Measurements from ENCODE around the gene ZNF132. TPM values are rescaled to one million over a fixed set of nuclear protein-coding genes. Genes with fewer than 3 reads are reported as not detected.
"Not testable (repeated sequence)": the region's sequence is repeated elsewhere in the genome, so short reads cannot be mapped to it uniquely, and the experiment has no call there.

The ZNF132 gene
- total RNA-seq, 1 experiment from 2014 or later: not detected

GRCh38 chr19:58407658-58408151 lies 32.2 kb downstream of the ZNF132 start:
- Mint-ChIP-seq H3K36me3 (ENCODE audit: insufficient read depth, unreplicated experiment) (peaks cover 35% of the 10 kb centered on the region), H3K9me3 (ENCODE audit: low read depth, unreplicated experiment) (no peaks in the 10 kb centered on the region), H3K4me1 (ENCODE audit: low read depth, unreplicated experiment) (peaks cover 36% of the 10 kb centered on the region), H3K27me3 (ENCODE audit: unreplicated experiment) (no peaks in the 10 kb centered on the region), H3K27ac (ENCODE audit: unreplicated experiment) (peak overlapping the region; percentile 92), H3K4me3 (ENCODE audit: low read depth, unreplicated experiment) (peak overlapping the region; percentile 83)
- TSS peak; percentile 82 for BruUV-seq (replicated peaks)
- TF ChIP-seq CTCF (IDR thresholded peaks at IDR 0.05; ENCODE audit: unreplicated experiment): no peak
- DNase-seq: peak; percentile 21
- intact Hi-C loops (cut with micrococcal nuclease; ENCODE audit: unreplicated experiment): loop anchor here (5.0 to 10.0 kb wide), 2 partner anchors 45 to 223 kb away; partner anchors contain the start of genes ZNF274 and ZNF324B
- CTCF ChIA-PET: no interaction called here

GRCh38 chr19:58406818-58407657 lies 32.9 kb downstream of the ZNF132 start:
- H3K9me3 Mint-ChIP-seq (ENCODE audit: low read depth, unreplicated experiment): no peaks in the 10 kb centered on the region
- BruUV-seq (replicated peaks): no TSS peak
- TF ChIP-seq CTCF (IDR thresholded peaks at IDR 0.05; ENCODE audit: unreplicated experiment): peak; percentile 42
- no peaks in the 10 kb centered on the region for H3K27me3 Mint-ChIP-seq (ENCODE audit: unreplicated experiment)
- peak overlapping the region; percentile 83 for H3K4me3 Mint-ChIP-seq (ENCODE audit: low read depth, unreplicated experiment)
- CTCF ChIA-PET: no interaction called here
- H3K36me3 Mint-ChIP-seq (ENCODE audit: insufficient read depth, unreplicated experiment): peaks cover 40% of the 10 kb centered on the region
- H3K4me1 Mint-ChIP-seq (ENCODE audit: low read depth, unreplicated experiment): peaks cover 36% of the 10 kb centered on the region
- intact Hi-C loops (cut with micrococcal nuclease; ENCODE audit: unreplicated experiment): loop anchor here (5.0 to 10.0 kb wide), 2 partner anchors 45 to 222 kb away; partner anchors contain the start of genes ZNF274 and ZNF324B
- H3K27ac Mint-ChIP-seq (ENCODE audit: unreplicated experiment): peak overlapping the region; percentile 92
- peak; percentile 27 for DNase-seq

GRCh38 chr19:58403920-58404478 lies 36.0 kb downstream of the ZNF132 start:
- Mint-ChIP-seq H3K4me1 (ENCODE audit: low read depth, unreplicated experiment) (peaks cover 39% of the 10 kb centered on the region), H3K36me3 (ENCODE audit: insufficient read depth, unreplicated experiment) (peaks cover 48% of the 10 kb centered on the region)
- H3K9me3 Mint-ChIP-seq (ENCODE audit: low read depth, unreplicated experiment); H3K27ac Mint-ChIP-seq (ENCODE audit: unreplicated experiment); BruUV-seq (replicated peaks); DNase-seq; CTCF ChIA-PET; H3K27me3 Mint-ChIP-seq (ENCODE audit: unreplicated experiment); H3K4me3 Mint-ChIP-seq (ENCODE audit: low read depth, unreplicated experiment): not testable (repeated sequence)
- intact Hi-C loops (cut with micrococcal nuclease; ENCODE audit: unreplicated experiment): loop anchor here (10.0 kb wide), 1 partner anchor 219 kb away; the partner anchor contains the start of gene ZNF274

- Mint-ChIP-seq H3K27me3 (ENCODE audit: unreplicated experiment) (no peaks in the 10 kb centered on the region), H3K4me1 (ENCODE audit: low read depth, unreplicated experiment) (peaks cover 26% of the 10 kb centered on the region), H3K27ac (ENCODE audit: unreplicated experiment) (peak overlapping the region; percentile 99), H3K4me3 (ENCODE audit: low read depth, unreplicated experiment) (peak overlapping the region; percentile 100), H3K36me3 (ENCODE audit: insufficient read depth, unreplicated experiment) (peaks cover 39% of the 10 kb centered on the region), H3K9me3 (ENCODE audit: low read depth, unreplicated experiment) (no peaks in the 10 kb centered on the region)
- no peak for DNase-seq
- intact Hi-C loops (cut with micrococcal nuclease; ENCODE audit: unreplicated experiment): loop anchor here (10.0 kb wide), 1 partner anchor 217 kb away; the partner anchor contains the start of gene ZNF274
- BruUV-seq (replicated peaks): no TSS peak
- CTCF ChIA-PET: no interaction called here
- TF ChIP-seq CTCF (IDR thresholded peaks at IDR 0.05; ENCODE audit: unreplicated experiment): no peak
These were observed 38.0 kb downstream of the ZNF132 start for GRCh38 chr19:58401840-58402421.
